T-helper 2 cell treated with Interferon-gamma antibody and Interleukin-4, amounts not matched to agents 5 μg/mL and 100 μg/mL, for 36 hours (primary cell): Measurements from ENCODE around the gene NFYB.

Source experiments
- DNase-seq: peaks from one replicate; pipeline ENCODE4 v3.0.0; 2021; ENCODE audit warnings: low spot score
- H3K27ac Mint-ChIP-seq: one replicate; pipeline ENCODE4 v1.8.0; 2021; ENCODE audit warnings: mild to moderate bottlenecking, mixed read lengths
- H3K27me3 Mint-ChIP-seq: one replicate; pipeline ENCODE4 v1.8.0; 2021; ENCODE audit warnings: low read depth, mixed read lengths
- H3K36me3 Mint-ChIP-seq: one replicate; pipeline ENCODE4 v1.8.0; 2021; ENCODE audit warnings: low read depth, mixed read lengths
- H3K4me1 Mint-ChIP-seq: one replicate; pipeline ENCODE4 v1.8.0; 2021; ENCODE audit warnings: low read depth, mixed read lengths
- H3K4me3 Mint-ChIP-seq: one replicate; pipeline ENCODE4 v1.8.0; 2022; ENCODE audit warnings: mild to moderate bottlenecking, moderate library complexity, mixed read lengths
- H3K9me3 Mint-ChIP-seq: one replicate; pipeline ENCODE4 v1.8.0; 2021; ENCODE audit warnings: mixed read lengths

NFYB gene

GRCh38 chr12:104147346-104147745 is 9.3 kb upstream of the NFYB start:
- peaks cover 48% of the 10 kb centered on the region for H3K27me3 Mint-ChIP-seq

GRCh38 chr12:104143918-104144317 is 5.9 kb upstream of the NFYB start:
- H3K9me3 Mint-ChIP-seq, result no peaks in the 10 kb centered on the region
- no peak overlapping the region for H3K27ac Mint-ChIP-seq
- peaks cover 46% of the 10 kb centered on the region for H3K27me3 Mint-ChIP-seq
- no peak for DNase-seq
- no peaks in the 10 kb centered on the region for H3K36me3 Mint-ChIP-seq
- no peak overlapping the region for H3K4me3 Mint-ChIP-seq
- no peaks in the 10 kb centered on the region for H3K4me1 Mint-ChIP-seq

More at GRCh38 chr12:104147346-104147745, 9.3 kb upstream of the NFYB start:
- Mint-ChIP-seq H3K27ac (no peak overlapping the region), H3K36me3 (no peaks in the 10 kb centered on the region), H3K4me3 (no peak overlapping the region), H3K9me3 (no peaks in the 10 kb centered on the region), H3K4me1 (no peaks in the 10 kb centered on the region)
- DNase-seq, result no peak

- Mint-ChIP-seq H3K36me3 (no peaks in the 10 kb centered on the region), H3K4me3 (no peak overlapping the region), H3K27ac (no peak overlapping the region), H3K27me3 (peaks cover 40% of the 10 kb centered on the region), H3K4me1 (no peaks in the 10 kb centered on the region), H3K9me3 (no peaks in the 10 kb centered on the region)
- no peak for DNase-seq
These were observed 5.0 kb upstream of the NFYB start for GRCh38 chr12:104143002-104143401.

- DNase-seq, result no peak
- H3K36me3 Mint-ChIP-seq, result no peaks in the 10 kb centered on the region
- no peak overlapping the region for H3K4me3 Mint-ChIP-seq
- no peak overlapping the region for H3K27ac Mint-ChIP-seq
- H3K4me1 Mint-ChIP-seq, result no peaks in the 10 kb centered on the region
- peaks cover 40% of the 10 kb centered on the region for H3K27me3 Mint-ChIP-seq
- H3K9me3 Mint-ChIP-seq, result no peaks in the 10 kb centered on the region
These were observed 4.5 kb upstream of the NFYB start for GRCh38 chr12:104142543-104142942.

- no peaks in the 10 kb centered on the region for H3K9me3 Mint-ChIP-seq
- no peak for DNase-seq
- H3K27ac Mint-ChIP-seq, result no peak overlapping the region
- no peaks in the 10 kb centered on the region for H3K36me3 Mint-ChIP-seq
- peaks cover 23% of the 10 kb centered on the region for H3K27me3 Mint-ChIP-seq
- H3K4me1 Mint-ChIP-seq, result peaks cover 11% of the 10 kb centered on the region
- peak overlapping the region; percentile 50 for H3K4me3 Mint-ChIP-seq
These were observed 765 bp upstream of the NFYB start for GRCh38 chr12:104138797-104139152.

GRCh38 chr12:104137001-104137901 is 759 bp downstream of the NFYB start:
- Mint-ChIP-seq H3K4me3 (peak overlapping the region; percentile 93), H3K27ac (peak overlapping the region; percentile 89), H3K4me1 (peaks cover 16% of the 10 kb centered on the region), H3K36me3 (peaks cover 6% of the 10 kb centered on the region), H3K9me3 (no peaks in the 10 kb centered on the region), H3K27me3 (peaks cover 10% of the 10 kb centered on the region)
- peak; percentile 51 for DNase-seq

GRCh38 chr12:104136577-104136976 is 1.4 kb downstream of the NFYB start:
- Mint-ChIP-seq H3K4me3 (peak overlapping the region; percentile 93), H3K27ac (peak overlapping the region; percentile 89), H3K9me3 (no peaks in the 10 kb centered on the region), H3K4me1 (peaks cover 18% of the 10 kb centered on the region), H3K36me3 (peaks cover 9% of the 10 kb centered on the region), H3K27me3 (peaks cover 3% of the 10 kb centered on the region)
- DNase-seq, result no peak

- Mint-ChIP-seq H3K36me3 (peaks cover 16% of the 10 kb centered on the region), H3K4me3 (no peak overlapping the region), H3K4me1 (peaks cover 23% of the 10 kb centered on the region), H3K9me3 (no peaks in the 10 kb centered on the region), H3K27me3 (no peaks in the 10 kb centered on the region), H3K27ac (no peak overlapping the region)
- DNase-seq, result no peak
These were observed 3.1 kb downstream of the NFYB start for GRCh38 chr12:104134882-104135281.

- no peak overlapping the region for H3K4me3 Mint-ChIP-seq
- no peaks in the 10 kb centered on the region for H3K27me3 Mint-ChIP-seq
- no peak overlapping the region for H3K27ac Mint-ChIP-seq
- peaks cover 27% of the 10 kb centered on the region for H3K4me1 Mint-ChIP-seq
- peaks cover 21% of the 10 kb centered on the region for H3K36me3 Mint-ChIP-seq
- no peaks in the 10 kb centered on the region for H3K9me3 Mint-ChIP-seq
- no peak for DNase-seq
These were observed 4.1 kb downstream of the NFYB start for GRCh38 chr12:104133866-104134265.

- H3K27me3 Mint-ChIP-seq, result no peaks in the 10 kb centered on the region
These were observed 4.7 kb downstream of the NFYB start for GRCh38 chr12:104133321-104133720.

GRCh38 chr12:104132351-104132956 is 5.6 kb downstream of the NFYB start:
- no peak overlapping the region for H3K27ac Mint-ChIP-seq
- no peak for DNase-seq

More at GRCh38 chr12:104133321-104133720, 4.7 kb downstream of the NFYB start:
- Mint-ChIP-seq H3K27ac (no peak overlapping the region), H3K36me3 (peaks cover 22% of the 10 kb centered on the region), H3K9me3 (no peaks in the 10 kb centered on the region), H3K4me3 (no peak overlapping the region), H3K4me1 (peaks cover 27% of the 10 kb centered on the region)
- no peak for DNase-seq

GRCh38 chr12:104131609-104132008 is 6.4 kb downstream of the NFYB start:
- DNase-seq, result no peak
- Mint-ChIP-seq H3K36me3 (peaks cover 29% of the 10 kb centered on the region), H3K9me3 (no peaks in the 10 kb centered on the region), H3K4me3 (no peak overlapping the region), H3K27ac (no peak overlapping the region), H3K4me1 (peaks cover 25% of the 10 kb centered on the region), H3K27me3 (no peaks in the 10 kb centered on the region)

More at GRCh38 chr12:104132351-104132956, 5.6 kb downstream of the NFYB start:
- Mint-ChIP-seq H3K27me3 (no peaks in the 10 kb centered on the region), H3K36me3 (peaks cover 26% of the 10 kb centered on the region), H3K9me3 (no peaks in the 10 kb centered on the region), H3K4me3 (no peak overlapping the region), H3K4me1 (peaks cover 27% of the 10 kb centered on the region)

GRCh38 chr12:104130760-104131159 is 7.2 kb downstream of the NFYB start:
- H3K36me3 Mint-ChIP-seq, result peaks cover 35% of the 10 kb centered on the region

GRCh38 chr12:104126548-104126947 is 11.5 kb downstream of the NFYB start:
- H3K27me3 Mint-ChIP-seq, result no peaks in the 10 kb centered on the region
- no peak for DNase-seq
- H3K36me3 Mint-ChIP-seq, result peaks cover 39% of the 10 kb centered on the region
- H3K27ac Mint-ChIP-seq, result no peak overlapping the region
- H3K4me1 Mint-ChIP-seq, result peaks cover 11% of the 10 kb centered on the region
- no peaks in the 10 kb centered on the region for H3K9me3 Mint-ChIP-seq
- H3K4me3 Mint-ChIP-seq, result no peak overlapping the region

More at GRCh38 chr12:104130760-104131159, 7.2 kb downstream of the NFYB start:
- no peak for DNase-seq
- Mint-ChIP-seq H3K27me3 (no peaks in the 10 kb centered on the region), H3K9me3 (no peaks in the 10 kb centered on the region), H3K27ac (no peak overlapping the region), H3K4me3 (no peak overlapping the region), H3K4me1 (peaks cover 19% of the 10 kb centered on the region)
